Thoracic aorta (tissue), 2 donors: Measurements from ENCODE around the gene DNAJC1. TPM values are rescaled to one million over a fixed set of nuclear protein-coding genes. Genes with fewer than 3 reads are reported as not detected.

Experiments
- ATAC-seq: fragments of 150-250 bp; one replicate; pipeline ENCODE4 v1.8.0; 2017; ENCODE audit warnings: low read depth; ENCODE audit not compliant: insufficient number of reproducible peaks, low FRiP score
- DNase-seq: peaks from one replicate; pipeline ENCODE4 v3.0.0-alpha.2; 2020; ENCODE audit warnings: low spot score
- H3K27ac ChIP-seq, 2 donors: fragments of 200-600 bp; sonication (generic); 1 replicate in 1 of 2; 2 replicates in 1 of 2; pipeline ENCODE4 v1.5.1; 2016; ENCODE audit warnings: mild to moderate bottlenecking in 2 of 2, moderate library complexity in 2 of 2
- H3K27me3 ChIP-seq: fragments of 200-600 bp; sonication (generic); replicated peaks from 2 replicates; pipeline ENCODE4 v1.6.0; 2016; ENCODE audit warnings: mild to moderate bottlenecking; ENCODE audit not compliant: insufficient read depth
- H3K36me3 ChIP-seq: fragments of 200-600 bp; sonication (generic); one replicate; pipeline ENCODE4 v1.5.1; 2016
- H3K4me1 ChIP-seq, 2 donors: fragments of 200-600 bp; sonication (generic); 1 replicate in 1 of 2; 2 replicates in 1 of 2; pipeline versions ENCODE4 v1.5.1 to v1.6.0; 2016; ENCODE audit warnings: low read depth in 2 of 2, mild to moderate bottlenecking in 1 of 2; ENCODE audit not compliant: control insufficient read depth in 1 of 2
- H3K4me3 ChIP-seq: fragments of 200-600 bp; sonication (generic); 2 replicates; pipeline ENCODE4 v1.5.1; 2016; ENCODE audit warnings: mild to moderate bottlenecking
- H3K9me3 ChIP-seq: fragments of 200-600 bp; sonication (generic); 2 replicates; pipeline ENCODE4 v1.5.1; 2016
- CTCF ChIP-seq: fragments of 200-600 bp; sonication (generic); IDR thresholded peaks from one replicate; pipeline ENCODE4 v1.5.1; 2019; ENCODE audit warnings: antibody characterized with exemption
- total RNA-seq, 2 donors: library from RNA; depleted of rRNA; stranded (reverse); fragments of >200 nt; gene quantifications; one replicate each; pipeline versions ENCODE4 v1.1.0 to v1.2.3, GENCODE V29; 2016

The DNAJC1 gene
- total RNA-seq, 2 donors from 2014 or later: 63.1 to 156 TPM

- no peaks in the 10 kb centered on the region for H3K4me1 ChIP-seq
- no peak for DNase-seq
These were observed 56.6 kb downstream of the DNAJC1 start for GRCh38 chr10:21946946-21947345.

GRCh38 chr10:21944727-21945386 lies 58.7 kb downstream of the DNAJC1 start:
- Histone ChIP-seq H3K27me3 (no peaks in the 10 kb centered on the region), H3K36me3 (no peaks in the 10 kb centered on the region), H3K4me1 (no peaks in the 10 kb centered on the region), H3K4me3 (no peak overlapping the region), H3K27ac (no peak overlapping the region), H3K9me3 (no peaks in the 10 kb centered on the region)
- ATAC-seq (no peak), DNase-seq (no peak)
- TF ChIP-seq CTCF: no peak

More at GRCh38 chr10:21946946-21947345, 56.6 kb downstream of the DNAJC1 start:
- no peaks in the 10 kb centered on the region for H3K9me3 ChIP-seq
- H3K4me3 ChIP-seq: no peak overlapping the region
- H3K36me3 ChIP-seq: no peaks in the 10 kb centered on the region
- no peaks in the 10 kb centered on the region for H3K27me3 ChIP-seq
- TF ChIP-seq CTCF: no peak
- H3K27ac ChIP-seq: no peak overlapping the region
- ATAC-seq: no peak

DNA sequence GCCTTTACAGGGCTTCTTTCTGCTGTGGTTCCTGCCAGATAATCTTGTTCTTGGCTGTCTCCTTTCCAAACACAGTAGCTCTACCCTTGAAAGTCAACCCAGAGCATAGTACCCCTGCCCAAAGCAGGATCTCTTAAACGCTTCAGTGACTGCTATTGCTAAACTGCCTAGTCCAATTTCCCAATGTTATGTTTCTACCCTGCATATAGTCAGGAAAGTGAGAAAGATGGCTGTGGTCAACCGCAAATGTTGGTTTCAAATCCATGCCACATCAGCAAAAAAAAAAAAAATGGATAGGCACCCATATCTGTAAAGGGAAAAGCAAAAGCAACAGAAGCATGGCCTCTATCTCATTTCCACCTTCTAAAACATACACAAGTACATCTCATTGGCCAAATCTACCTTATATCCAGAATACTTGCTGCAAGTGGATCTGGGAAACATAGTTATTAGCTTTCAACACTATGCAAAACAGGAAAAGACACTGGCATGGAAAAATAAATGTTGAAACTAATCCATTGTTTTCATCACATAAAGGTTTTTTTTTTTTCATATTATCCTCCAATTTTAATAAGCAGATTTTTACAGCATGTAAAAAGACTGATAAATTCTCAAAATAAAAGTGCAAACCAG lies 59.8 kb downstream of the DNAJC1 start:
- H3K4me3 ChIP-seq: no peak overlapping the region
- H3K4me1 ChIP-seq: no peaks in the 10 kb centered on the region
- no peaks in the 10 kb centered on the region for H3K36me3 ChIP-seq
- no peaks in the 10 kb centered on the region for H3K9me3 ChIP-seq
- no peaks in the 10 kb centered on the region for H3K27me3 ChIP-seq
- H3K27ac ChIP-seq: no peak overlapping the region
- DNase-seq (no peak), ATAC-seq (no peak)
- no peak for TF ChIP-seq CTCF

DNA sequence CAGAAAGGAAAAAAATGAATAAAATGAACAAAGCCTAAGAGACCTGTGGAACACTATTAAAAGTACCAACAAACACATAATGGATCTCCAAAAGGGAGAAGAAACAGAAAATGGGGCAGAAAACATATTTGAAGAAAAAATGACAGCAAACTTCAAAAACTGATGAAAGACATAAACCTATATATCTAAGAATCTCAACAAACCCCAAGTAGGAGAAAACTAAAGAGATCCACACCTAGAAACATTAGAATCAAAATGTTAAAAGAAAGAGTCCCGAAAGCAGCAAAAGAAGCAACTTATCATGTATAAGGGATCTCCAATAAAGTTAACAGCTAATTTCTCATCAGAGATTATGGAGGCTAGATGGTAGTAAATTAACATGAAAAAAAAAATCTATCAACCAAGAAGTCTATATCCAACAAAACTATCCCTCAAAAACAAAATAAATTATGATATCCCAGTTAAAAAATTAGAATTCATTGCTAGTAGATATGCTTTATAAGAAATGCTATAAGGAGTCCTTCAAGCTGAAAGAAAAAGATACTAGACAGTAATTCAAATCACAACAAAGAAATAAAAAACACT lies 68.0 kb downstream of the DNAJC1 start:
- no peak for TF ChIP-seq CTCF
- DNase-seq (no peak), ATAC-seq (no peak)

DNA sequence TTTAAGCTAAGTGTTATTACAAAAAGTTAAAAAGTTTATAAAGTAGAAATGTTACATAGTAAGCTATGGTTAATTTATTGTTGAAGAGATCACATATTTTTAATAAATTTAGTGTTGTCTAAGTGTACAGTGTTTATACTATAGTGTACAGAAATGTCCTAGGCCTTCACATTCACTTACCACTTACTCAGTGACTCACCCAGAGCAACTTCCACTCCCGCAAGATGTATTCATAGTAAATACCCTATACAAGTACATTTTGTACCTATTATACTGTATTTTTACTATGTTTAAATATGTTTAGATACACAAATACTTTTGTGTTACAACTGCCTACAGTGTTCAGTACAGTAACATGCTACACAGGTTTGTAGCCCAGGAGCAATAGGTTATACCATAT lies 69.2 kb downstream of the DNAJC1 start:
- no peaks in the 10 kb centered on the region for H3K27me3 ChIP-seq
- H3K4me3 ChIP-seq: no peak overlapping the region
- no peak overlapping the region for H3K27ac ChIP-seq
- no peak for ATAC-seq
- no peaks in the 10 kb centered on the region for H3K36me3 ChIP-seq
- DNase-seq: no peak
- peaks cover 17% of the 10 kb centered on the region for H3K9me3 ChIP-seq
- TF ChIP-seq CTCF: no peak
- peaks cover 0 to 4% of the 10 kb centered on the region in 2 donors for H3K4me1 ChIP-seq

More for the DNA sequence above, 68.0 kb downstream of the DNAJC1 start:
- Histone ChIP-seq H3K36me3 (no peaks in the 10 kb centered on the region), H3K27me3 (no peaks in the 10 kb centered on the region), H3K4me3 (no peak overlapping the region), H3K27ac (no peak overlapping the region), H3K4me1 (peaks cover 0 to 4% of the 10 kb centered on the region in 2 donors), H3K9me3 (peaks cover 17% of the 10 kb centered on the region)
